EH (cell line): ENCODE measurements around the gene SRGAP3.

ENCODE experiments used
- DNase-seq: peaks from one replicate; pipeline ENCODE4 v3.0.0-alpha.2; 2015; ENCODE audit warnings: low read depth

Gene SRGAP3

DNA sequence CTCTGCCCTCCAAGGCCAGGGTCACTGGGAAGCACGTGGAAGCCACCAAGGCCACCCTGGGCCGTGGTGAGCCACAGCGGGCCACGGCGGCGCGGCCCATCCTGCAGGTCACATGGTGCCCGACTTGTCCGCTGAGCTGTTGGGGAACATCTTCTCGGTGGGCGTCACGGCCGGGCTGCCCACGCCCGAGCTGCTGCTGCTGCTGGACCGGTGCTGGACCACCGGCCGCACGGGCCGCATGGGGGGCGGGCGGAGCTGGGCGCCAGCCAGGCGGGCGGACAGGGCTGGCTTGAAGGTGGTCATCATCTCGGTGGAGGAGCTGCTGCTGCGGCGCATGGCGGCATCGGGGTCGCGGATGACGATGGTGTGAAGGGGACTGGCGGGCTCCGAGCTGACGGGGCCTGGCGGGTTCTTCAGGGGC, 264.0 kb downstream of the SRGAP3 start:
- DNase-seq = no peak

DNA sequence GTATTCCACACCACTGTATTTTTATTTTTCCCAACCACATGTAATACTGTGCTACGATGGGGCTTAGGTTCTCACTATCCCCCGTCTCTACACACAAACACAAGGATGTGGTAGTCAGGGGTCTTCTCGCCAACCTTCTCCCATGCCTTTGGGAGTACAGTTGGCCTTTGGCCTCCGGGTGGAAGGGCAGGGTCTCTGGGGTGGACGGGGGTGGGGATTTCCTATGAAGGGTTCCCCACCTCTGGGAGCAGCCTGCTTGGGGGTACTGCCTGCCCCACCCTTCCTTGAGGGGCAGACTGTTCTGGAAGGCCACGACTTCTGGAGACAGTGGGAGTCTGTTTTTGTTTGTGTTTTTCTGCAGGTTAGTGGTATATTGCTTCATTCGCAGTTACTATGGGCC, 264.9 kb downstream of the SRGAP3 start:
- DNase-seq = no peak

DNA sequence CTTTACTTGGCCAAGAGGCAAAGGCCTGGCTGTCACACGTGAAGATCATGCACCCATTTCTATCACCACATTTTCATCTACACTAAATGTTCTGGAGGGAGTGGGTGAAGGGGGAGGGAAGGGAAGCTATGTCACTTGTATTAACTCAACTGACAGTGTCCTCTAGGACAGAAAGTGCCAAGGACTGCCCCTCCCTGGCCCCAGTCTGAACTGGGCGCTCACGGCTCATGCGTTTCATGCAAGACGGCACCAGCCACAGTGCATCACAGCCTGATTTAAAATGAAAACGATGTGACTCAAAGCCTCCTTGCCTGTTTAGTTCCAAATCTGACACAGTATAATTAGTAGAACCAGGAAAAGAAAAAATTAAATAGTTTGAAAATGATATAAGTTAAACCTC, 265.4 kb downstream of the SRGAP3 start:
- DNase-seq = no peak

DNA sequence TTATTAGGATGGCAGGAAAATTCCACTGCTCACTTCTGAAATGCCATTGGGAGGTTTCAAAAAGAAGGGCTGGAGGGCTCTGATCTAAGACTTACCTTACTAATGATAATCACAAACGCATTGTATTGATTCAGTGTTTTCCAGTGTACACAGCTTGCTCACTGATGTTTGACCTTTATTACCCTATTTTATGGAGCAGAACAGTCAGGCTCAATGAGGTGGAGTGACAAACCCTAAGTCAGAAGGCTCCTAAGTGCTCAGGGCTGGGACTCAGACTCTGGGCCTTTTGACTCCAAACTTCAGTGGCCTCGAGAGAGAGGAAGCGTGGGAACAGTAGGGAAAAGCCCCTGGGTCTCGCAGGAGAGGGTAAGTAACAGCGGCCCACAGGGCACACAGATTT, 265.9 kb downstream of the SRGAP3 start:
- no peak for DNase-seq

DNA sequence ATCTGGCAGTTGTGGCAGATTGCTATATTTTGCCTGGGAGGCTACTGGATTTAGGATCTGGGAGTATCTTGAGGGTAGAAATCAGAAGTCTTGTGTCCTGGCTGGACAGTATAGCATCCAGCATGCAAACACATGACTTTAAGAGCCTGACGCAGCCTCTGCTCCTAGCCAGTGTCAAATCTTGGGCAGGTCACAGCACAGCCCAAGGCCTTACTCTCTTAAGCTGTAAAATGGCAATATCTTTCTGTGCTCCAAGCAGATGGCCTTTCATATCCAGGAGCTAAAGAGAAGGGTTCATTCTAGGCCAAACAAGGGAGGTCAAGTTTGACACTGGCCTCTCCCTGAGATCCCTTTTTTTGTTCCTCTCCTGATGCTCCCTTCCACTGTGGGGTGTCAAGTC, 266.4 kb downstream of the SRGAP3 start:
- no peak for DNase-seq

DNA sequence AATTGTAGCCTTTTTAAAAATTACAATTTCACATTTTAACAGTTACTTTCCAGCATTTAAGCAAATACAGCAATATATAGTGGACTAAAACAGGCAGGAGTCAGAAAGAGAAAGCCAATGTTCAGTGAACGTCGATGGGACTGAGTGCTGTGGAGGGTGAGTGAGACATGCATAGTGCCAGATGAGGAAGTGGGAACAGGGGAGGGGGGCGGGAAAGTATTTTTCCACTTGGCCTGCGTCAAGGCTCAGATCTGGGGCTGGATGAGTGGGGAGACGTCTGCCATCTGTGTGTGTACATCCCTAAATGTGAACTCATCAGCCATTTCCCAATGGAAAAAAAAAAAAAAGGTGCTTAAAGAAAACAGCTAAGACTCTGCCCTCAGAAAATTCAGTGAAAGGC, 266.9 kb downstream of the SRGAP3 start:
- DNase-seq = peak; percentile 43

DNA sequence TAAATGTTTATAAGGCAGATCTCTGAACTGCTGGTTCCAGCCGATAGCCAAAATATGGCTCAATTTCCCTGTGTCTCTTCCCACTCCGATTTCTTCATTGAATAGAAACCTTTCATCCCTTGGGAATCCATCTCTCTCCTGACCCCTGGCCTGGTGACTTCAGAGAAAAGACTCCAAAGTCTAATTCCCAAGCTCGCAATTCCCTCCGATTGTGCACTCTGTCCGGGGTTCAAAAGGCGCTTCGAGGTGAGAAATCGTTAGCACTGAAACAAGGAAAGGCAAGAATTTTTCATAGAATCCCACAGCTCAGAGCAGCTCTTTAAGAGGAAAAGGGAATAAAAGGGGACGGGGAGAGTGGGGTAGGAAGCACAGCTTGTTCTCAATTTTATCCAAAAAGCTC, 267.7 kb downstream of the SRGAP3 start:
- no peak for DNase-seq

DNA sequence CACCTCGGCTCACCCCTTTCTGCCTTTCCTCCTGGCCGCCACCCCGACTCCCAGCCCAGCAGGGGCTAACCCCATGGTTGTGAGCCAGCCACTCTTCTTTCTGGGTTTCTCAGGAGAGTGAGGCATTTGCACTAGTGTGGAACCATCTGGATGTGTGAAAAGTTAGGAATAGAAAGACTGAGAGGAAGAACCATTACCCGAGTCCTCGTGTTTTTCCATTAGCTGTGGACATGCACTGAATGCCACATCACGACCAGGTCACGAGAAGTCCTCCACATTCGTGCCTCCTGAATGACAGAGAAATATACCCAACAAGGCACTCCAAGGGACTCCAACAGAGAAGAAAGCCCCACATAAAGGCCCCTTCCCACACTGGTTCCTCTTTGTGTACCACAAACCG, 268.1 kb downstream of the SRGAP3 start:
- no peak for DNase-seq

DNA sequence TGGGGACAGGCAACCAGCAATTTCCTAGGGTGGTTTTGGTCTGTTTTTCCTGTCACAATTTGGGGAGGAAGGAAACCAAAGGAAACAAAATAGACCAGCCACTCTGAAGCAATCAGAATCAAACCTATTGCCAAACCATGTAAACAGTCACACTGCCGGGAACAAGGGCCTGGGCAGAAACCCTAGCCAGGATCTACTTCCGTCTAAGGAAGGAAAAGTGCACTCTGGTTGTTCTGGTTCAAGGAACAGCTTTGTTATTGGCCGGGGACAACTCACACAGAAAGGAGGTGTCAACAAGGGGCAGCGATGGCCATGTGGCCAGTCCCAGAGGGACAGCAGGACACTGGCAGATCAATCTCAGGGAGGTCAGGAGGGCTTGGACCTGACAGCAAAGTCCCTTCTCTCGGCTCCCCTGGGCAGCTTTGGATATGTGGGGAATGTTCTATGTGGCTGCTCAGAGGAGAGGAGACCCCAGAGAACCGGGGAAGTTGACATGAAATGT, 268.6 kb downstream of the SRGAP3 start:
- DNase-seq = no peak

DNA sequence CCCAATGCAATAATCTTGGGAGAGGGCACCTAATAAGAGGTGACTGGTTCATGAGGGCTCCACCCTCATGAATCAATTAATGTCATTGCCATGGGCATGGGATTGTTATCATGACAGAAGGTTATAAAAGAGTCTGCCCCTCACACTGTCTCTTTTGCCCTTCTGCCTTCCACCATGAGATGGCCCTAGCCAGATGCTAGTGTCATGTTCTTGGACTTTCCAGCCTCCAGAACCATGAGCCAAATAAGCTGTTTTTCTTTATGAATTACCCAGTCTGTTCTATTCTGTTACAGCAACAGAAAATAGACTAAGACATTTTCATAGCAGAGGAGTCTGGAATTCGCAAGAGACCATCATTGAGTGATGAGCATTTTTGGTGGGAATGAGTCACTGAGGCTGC, 270.2 kb downstream of the SRGAP3 start:
- DNase-seq = peak; percentile 29

DNA sequence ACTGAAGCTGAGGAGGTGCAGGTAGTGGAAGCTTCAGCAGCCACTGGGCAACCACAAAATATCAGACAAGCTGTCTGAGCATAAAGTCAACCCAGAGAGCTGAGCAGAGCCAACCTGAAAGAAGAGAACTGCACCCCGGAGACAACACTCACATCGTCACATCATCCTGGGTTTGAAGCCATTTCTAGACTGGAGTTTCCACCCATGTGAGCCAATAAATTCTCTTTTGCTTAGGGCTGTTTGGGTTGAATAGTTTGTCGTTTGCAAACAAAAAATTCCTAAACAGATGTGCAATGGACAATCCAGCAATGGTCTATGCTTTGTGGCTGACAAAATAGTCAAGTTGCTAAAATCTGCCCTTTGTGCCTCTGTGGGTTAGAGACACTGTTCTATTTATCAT, 270.9 kb downstream of the SRGAP3 start:
- no peak for DNase-seq

DNA sequence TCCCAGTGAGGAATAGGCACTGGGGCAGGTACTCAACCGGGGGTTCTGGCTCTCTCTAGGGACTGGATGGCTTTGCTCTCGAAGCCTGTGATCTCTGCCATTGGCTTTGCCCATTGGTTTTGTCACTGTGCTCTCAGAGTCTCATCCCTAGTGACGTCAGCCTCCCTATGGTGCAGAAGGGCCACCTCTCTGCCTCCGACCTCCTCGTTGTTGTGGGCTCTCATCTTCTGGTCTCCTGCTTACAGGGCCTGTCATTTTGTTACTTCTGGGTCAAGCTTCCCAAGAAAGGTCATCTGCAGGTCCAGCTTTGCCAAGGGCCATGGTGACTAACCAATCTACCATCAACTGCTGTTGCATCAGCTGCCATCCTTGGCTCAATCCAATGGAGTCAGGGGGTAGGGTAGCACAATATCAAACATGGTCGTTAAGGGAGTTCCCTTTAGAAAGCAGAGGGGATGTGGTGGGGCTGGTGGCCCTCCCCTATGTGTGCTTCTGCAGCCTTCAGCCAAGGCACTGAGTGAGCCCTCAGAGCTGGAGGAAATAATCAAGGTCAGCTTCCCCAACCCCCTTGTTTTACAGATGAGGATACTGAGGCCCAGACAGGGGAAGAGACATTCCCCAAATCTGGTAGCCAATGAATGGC, 272.8 kb downstream of the SRGAP3 start:
- no peak for DNase-seq

DNA sequence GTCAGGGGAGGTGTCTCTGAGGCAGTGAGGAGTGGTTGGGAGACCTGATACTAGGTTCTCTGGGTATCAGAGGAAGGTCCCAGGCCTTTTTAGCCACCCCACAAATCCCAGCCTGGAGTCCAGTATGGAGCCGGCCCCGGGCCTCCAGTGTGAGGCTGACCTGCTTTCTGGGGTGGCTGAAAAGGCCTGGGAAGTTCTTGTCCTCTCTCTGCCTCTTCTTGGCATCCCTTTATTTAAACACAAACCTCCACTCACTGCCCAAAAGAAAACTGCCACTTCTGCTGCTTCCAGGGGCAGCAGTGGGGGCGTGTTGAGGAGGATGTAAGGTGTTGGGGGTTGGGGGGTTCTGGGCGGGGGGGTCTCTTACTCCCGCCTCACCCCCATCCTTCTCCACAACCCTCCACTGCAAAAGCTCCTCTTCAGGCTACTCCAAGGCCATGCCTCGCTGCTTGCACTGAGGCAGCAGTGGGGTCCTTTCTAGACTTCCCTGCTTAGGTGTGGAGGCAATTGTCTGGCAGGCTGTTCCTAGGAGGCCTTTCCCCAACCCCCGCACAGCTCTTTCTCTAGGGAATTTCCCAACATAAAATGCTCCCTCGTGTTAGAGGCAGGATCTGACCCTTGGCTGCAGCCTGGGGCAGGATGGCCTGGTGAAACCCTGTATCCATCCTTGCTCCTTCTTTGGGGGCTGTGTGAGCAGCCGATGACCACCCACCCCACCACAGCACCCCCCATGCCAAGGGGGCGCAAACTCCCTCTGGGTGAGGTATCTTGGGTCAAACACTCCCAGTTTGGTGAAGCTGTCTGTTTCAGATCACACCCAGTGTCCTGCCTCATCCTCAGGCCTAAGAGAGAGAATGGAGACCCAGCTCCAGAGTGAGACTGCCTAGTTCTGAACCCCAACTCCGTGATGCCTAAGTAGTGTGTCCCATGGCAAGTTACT, 274.1 kb downstream of the SRGAP3 start:
- DNase-seq = peak; percentile 29

DNA sequence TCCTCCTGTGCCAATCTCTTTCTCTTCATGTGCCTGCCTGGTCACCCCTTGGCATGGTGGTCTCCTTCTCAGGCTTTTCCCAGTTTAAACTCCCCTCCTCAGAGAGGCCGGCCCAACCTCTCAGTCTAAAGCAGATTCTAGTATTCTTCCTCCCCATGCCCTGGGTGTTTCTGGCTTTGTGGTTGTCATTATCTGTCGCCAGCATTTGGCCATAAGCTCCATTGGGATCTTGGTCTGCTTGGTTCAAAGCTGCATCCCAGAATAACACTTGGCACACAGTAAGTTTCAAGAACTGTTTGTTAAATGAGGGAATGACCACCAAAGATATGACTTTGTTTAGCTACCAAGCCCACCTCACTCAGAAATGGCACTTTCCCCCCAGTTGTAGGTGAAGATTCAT, 275.0 kb downstream of the SRGAP3 start:
- no peak for DNase-seq

DNA sequence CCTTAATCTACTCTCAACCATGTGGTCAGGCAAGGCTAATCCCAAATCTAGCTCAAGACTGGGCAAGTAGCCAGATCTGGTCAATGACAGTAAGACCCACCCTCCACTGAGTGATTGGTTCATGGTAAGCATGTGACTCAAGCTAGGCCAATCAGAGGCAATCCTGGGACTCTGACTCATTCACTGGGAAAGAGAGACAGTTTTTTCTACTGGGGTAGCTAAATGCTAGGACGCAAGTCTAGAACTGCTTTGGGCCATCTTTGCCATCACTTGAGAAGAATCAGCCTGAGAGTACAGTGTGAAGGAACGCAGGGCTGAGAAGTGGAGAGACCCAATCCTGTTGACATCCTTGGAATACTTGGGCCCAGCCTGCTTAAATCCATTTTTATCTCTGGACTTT, 276.8 kb downstream of the SRGAP3 start:
- peak; percentile 52 for DNase-seq

DNA sequence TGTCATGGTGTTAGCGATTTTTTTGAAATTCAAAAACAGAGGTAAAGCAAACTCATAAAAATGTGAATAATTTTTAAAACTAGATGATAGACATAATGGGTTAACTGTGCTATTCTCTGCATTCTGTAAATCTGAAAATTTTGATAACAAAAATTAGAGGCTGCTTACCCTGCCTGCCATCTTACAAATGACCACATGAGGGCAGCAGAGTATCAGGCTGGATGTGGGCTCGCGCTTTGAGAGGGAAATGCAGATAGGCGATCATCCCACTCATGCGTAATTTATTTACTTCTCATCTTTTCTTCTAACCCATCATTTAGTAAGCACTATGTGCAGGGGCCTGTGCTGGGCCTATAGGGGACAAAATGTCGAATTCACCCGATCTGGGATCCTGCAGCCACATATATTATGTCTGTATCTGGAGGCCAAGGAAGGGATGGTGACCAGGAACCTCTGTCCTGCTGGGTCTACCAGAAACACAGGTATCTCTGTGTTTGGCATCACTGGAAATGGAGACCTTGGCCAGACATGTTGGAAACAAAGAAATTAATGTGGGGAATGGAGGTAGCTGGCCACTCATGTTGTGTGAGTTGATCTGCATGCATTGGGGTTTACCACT, 278.4 kb downstream of the SRGAP3 start:
- peak; percentile 73 for DNase-seq

DNA sequence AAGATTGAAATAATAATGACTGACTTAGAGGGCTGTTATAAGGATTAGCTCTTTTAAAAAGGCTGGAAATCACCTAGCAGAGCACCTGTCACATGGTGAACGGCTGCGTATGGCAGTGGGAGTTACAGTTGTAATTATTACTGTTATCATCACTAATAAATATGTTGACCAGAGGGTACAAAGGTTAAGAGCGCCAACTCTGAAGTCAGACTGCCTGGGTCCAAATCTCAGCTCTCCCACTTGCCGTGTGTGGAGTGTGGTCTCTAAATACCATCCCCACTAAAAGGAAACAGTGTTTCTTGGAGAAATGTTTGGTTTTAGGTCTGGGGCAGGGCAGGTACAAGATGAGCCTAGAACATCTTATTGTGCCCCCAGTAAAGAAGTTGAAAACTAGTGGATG, 280.2 kb downstream of the SRGAP3 start:
- no peak for DNase-seq

DNA sequence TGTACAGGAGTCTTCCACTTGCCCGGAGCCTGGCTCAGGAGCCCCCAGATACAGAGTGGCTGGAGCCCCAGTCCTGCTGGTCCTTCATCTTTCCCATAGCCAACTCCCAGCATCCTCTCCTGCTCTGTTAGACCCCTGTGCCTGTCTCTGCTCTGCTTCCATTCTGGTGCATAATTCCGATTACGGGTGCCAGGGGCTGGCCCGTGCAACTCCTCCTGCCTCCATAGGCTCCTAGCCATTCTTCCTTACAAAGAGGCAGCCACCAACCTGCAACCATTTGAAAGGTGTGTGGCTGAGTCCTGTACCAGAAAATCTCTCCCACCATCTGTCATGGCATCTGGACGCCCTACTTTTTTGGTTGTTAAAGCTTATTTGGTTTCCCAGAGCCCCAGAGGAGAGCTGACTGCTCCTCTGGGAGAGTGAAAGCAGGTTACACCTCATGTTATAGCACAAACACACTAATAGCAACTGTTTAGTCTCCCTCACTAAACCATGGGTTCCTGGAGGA, 281.0 kb downstream of the SRGAP3 start:
- DNase-seq = no peak

DNA sequence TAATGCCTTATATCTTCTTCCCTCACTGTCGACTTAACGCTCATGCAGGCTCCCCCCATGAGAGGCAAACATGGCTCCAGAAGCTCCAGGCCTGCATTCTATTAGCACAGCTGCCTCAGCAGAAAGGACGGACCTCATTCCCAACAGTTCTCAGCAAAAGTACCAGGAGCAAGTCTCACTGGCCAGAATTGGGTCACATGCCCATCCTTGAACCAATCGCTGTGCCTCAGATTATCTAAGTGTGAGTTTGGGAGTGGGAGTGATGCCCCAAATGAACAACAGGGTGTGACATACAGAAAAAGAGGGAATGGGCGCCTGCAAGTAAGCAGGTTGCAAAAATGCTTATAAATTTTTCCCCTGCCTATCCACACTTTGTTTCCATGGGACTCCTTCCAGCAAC, 281.9 kb downstream of the SRGAP3 start:
- no peak for DNase-seq

DNA sequence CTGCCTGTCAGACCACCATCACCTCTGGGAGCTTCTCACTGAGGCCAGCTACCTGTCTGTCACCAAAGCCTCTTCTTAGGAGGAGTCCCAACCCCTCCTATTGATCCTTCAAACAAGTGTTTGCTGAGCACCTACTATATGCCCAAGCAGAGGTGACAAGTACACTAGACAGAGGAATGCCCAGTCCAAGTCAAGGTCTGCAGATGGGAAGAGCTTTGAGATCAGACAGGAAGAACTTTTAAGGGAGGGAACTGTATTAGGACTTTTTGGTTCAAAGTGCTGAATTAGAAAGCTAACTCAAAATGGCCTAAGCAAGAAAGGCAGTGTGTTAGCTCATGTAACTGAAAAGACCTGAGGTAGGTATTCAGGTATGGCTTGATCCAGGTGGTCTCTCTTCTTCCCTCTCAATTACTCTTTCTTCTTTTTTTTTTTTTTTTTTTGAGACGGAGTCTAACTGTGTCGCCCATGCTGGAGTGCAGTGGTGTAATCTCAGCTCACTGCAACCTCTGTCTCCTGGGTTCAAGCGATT, 282.6 kb downstream of the SRGAP3 start:
- no peak for DNase-seq

DNA sequence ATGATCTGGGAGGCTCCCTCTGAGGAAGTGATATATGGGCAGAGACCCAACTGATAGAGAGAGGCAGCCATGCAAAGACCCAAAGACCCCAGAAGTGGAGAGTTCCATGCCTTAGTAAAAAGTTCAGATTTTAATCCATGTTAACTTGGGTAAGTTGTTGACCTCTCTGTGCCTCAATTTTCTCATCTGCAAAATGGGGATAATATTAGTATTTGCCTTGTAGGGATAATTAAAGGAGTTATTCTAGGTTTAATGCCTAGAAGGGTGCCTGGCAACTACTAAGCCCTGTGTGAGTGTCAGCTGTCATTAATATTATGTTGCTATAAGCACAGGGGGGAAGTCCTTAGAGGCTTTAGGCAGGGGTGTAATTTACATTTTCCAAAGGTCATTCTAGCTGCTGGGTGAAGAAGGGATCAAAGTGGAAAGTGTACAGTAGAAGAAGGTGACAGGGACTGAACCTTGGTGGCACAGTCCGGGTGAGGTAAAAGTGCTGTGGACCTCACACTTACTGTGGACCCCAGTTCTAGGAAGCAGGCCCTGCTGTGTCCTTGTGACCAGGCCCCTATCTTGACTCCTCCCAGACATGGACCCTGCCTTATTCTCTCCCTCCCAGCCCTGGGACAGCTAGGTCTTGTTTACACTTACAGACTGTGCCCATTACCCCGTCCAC, 283.2 kb downstream of the SRGAP3 start:
- no peak for DNase-seq
